GM18907 (cell line): Measurements from ENCODE around the gene BMERB1.

Experiments used
- ATAC-seq: cut with Tn5 transposase; IDR thresholded peaks from one replicate; pipeline ENCODE4 v1.9.1; 2021; ENCODE audit warnings: mild to moderate bottlenecking, moderate library complexity; ENCODE audit not compliant: unreplicated experiment

Gene BMERB1

GRCh38 chr16:15493466-15494180 lies 59.2 kb downstream of the BMERB1 start:
- no peak for ATAC-seq

- no peak for ATAC-seq
These were observed 59.8 kb downstream of the BMERB1 start for GRCh38 chr16:15494236-15494635.

GRCh38 chr16:15495898-15496297 lies 61.5 kb downstream of the BMERB1 start:
- no peak for ATAC-seq

- ATAC-seq: no peak
These were observed 64.2 kb downstream of the BMERB1 start for GRCh38 chr16:15498427-15499175.

GRCh38 chr16:15502041-15502725 lies 67.8 kb downstream of the BMERB1 start:
- no peak for ATAC-seq

- no peak for ATAC-seq
These were observed 72.1 kb downstream of the BMERB1 start for GRCh38 chr16:15506441-15506840.

GRCh38 chr16:15507301-15507958 lies 73.0 kb downstream of the BMERB1 start:
- ATAC-seq: no peak

GRCh38 chr16:15507959-15508627 lies 73.7 kb downstream of the BMERB1 start:
- ATAC-seq: no peak

- ATAC-seq: no peak
These were observed 74.7 kb downstream of the BMERB1 start for GRCh38 chr16:15509051-15509592.

- ATAC-seq: no peak
These were observed 75.5 kb downstream of the BMERB1 start for GRCh38 chr16:15509593-15510535.

GRCh38 chr16:15510992-15511391 lies 76.6 kb downstream of the BMERB1 start:
- no peak for ATAC-seq

- ATAC-seq: no peak
These were observed 77.5 kb downstream of the BMERB1 start for GRCh38 chr16:15511759-15512487.

- no peak for ATAC-seq
These were observed 78.8 kb downstream of the BMERB1 start for GRCh38 chr16:15513156-15513555.

GRCh38 chr16:15515992-15516391 lies 81.6 kb downstream of the BMERB1 start:
- ATAC-seq: no peak

- no peak for ATAC-seq
These were observed 82.2 kb downstream of the BMERB1 start for GRCh38 chr16:15516609-15517008.

GRCh38 chr16:15517743-15518377 lies 83.5 kb downstream of the BMERB1 start:
- ATAC-seq: no peak

GRCh38 chr16:15518381-15519351 lies 84.3 kb downstream of the BMERB1 start:
- ATAC-seq: no peak
